ENCODE data around the gene OR4C5.
"Not testable (repeated sequence)": the region's sequence is repeated elsewhere in the genome, so short reads cannot be mapped to it uniquely, and the experiment has no call there.

OR4C5 gene

DNA sequence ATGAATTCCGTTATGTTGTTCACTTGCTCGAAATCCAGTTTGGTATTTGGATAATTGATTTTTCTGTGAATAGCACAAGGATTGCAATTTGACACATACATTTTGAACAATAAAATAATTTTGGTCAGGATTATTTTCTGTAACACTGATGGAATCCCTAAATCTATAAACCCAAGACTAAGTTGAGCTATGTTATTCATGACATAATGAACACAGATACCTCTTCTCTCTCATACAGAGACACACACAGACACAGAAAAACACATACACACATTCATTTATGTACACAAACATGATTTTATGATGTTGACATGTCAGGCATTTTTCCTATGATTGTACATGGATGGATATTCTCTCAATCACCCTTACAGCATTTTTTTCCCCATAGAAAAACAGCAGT, at the start of gene OR4C5:
TSS of gene OR4C5 (minus strand) at position 101 of the 400 bp plus-strand sequence. CDS start at position 101, 0 bp downstream.
- DNase-seq: no peak

DNA sequence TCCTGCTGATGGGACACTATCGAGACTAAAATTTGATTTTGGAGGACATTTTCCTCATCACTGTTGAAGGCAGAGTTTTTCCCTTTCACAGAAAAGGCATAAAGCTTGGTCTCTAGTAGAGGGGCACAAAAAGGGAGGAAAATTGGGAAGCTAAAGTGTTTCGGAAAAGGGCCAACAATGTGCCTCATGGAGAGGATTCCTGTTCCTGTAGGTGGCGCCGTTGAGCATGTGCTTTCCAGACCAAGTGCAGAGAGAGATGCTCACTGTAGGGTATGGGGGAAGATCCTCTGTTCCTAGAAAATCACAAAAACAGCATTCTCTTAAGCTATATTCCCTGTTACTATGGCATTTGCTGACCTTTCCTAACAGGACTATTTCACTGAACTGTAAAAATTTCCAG, 18.4 kb upstream of the OR4C5 start:
- no peak for DNase-seq

DNA sequence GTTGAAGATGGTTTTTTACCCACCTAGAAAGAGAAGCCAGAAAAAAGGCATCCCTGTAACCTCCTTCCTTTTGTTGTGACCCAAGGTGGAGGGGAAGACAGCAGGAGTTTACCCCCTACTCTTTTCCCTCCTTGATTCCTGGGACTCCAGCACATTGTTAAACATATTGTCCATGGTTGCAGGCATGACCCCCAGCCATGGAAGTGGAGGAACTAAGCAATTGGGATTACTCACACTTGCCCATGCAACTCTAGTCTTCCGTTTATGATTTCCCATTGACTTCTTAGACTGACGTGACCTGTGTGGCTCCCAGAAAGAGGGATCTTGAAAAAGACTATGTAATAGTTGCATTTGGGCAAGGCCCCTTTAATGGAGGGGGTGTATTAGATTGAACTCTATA, 17.9 kb upstream of the OR4C5 start:
- not testable (repeated sequence) for DNase-seq

DNA sequence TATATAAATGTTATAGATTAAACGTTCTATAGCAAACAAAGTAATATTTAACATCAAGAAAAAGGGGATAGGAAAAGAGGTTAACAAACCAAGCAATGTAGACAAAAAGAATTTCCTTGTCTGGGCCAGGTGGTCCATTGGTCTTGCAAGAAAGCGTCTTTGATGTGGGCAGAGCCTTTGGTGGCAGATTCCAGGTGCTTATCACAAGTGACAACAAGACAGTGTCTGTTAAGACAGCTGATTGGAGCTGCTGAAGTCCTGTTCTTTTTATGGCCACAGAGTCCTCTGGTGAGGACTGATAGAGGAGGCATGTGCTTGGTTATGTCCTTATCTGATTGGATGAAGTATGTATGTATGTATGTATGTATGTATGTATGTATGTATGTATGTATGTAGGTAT, 5.0 kb downstream of the OR4C5 start:
- not testable (repeated sequence) for DNase-seq

DNA sequence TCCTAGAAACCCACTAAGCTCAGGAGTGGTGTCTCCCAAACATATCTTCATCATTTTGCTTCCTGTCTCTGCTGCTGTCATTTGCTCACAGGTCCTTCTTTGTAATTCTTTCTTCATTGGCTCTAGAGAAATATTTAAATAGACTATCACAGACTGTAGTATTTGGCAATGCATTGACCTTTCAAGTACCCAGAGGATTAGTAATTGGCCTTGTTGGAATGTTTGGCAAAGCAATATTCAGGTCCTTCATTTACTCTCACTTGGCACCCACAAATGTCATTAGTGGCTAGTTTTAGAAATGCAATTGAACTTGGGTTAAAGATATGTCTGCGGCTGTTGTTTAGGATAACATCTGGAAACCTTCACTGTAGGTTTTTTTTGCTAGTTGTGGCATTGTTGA, 11.6 kb downstream of the OR4C5 start:
- DNase-seq: no peak

DNA sequence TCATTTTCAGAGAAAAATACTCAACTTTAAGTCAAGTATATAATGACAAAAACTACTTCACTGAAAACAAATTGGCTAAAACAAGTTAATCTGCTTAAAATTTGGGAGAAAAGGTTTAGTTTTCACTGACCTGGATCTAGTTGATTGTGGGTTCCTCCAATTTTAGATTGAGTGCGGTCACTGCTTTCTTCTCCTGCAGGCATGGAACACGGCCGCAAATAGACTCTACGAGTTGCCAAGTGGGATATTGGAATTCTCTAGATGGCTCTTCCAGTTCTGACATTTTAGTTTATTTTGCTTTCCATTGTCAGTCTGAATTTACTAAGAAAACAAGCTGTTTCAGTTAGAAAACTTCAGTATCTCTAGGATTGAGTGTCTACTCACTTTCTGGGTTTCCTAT, 12.3 kb downstream of the OR4C5 start:
- no peak for DNase-seq

DNA sequence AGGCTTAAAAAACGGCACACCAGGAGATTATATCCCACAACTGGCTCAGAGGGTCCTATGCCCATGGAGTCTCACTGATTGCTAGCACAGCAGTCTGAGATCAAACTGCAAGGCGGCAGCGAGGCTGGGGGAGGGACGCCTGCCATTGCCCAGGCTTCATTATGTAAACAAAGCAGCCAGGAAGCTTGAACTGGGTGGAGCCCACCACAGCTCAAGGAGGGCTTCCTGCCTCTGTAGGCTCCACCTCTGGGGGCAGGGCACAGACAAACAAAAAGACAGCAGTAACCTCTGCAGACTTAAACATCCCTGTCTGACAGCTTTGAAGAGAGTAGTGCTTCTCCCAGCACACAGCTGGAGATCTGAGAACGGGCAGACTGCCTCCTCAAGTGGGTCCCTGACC, 20.0 kb downstream of the OR4C5 start:
- DNase-seq: not testable (repeated sequence)

DNA sequence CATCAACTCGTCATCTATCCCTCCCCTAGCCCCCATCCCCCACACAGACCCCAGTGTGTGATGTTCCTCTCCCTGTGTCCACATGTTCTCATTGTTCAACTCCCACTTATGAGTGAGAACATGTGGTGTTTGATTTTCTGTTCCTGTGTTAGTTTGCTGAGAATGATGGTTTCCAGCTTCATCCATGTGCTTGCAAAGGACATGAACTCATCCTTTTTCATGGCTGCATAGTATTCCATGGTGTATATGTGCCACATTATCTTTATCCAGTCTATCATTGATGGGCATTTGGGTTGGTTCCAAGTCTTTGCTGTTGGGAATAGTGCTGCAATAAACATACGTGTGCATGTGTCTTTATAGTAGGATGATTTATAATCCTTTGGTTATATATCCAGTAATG, 23.8 kb downstream of the OR4C5 start:
- not testable (repeated sequence) for DNase-seq

DNA sequence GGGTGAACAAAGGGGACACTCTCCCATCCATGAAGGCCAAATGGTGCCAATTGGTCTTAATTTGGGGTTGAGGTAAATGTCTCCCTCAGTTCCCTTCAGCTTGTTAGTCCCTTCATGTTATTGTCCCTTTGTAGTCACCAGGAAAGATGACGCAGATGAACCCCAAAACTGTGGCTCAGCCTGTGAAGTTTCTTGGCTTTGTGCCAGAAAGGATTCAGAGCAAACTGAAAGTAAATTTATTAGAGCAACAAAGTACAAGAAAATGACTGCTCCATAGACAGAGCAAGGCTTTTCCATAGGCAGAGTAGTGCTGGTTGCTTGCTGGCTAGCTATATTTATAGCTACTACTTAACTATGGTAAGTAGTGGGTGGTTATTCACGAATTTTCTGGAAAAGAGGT, 24.8 kb downstream of the OR4C5 start:
- DNase-seq: no peak

DNA sequence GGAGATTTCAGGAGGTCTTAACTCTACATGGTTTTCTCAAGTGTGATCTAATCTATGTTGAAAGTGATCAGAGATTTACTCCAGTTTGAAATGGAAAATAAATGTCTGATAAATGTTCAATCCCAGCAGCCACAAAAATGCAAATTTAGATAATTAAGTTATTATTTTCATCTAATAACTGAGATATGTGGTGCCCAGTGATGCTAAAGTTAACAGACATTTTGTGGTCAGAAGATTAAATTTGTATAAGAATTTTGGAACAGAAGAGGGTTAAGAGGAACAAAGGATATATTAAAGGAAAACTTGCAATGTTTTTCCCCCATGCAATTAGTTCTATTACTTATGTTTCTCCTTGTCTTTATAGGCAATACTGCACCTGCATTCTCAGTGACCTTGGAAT, 41.6 kb downstream of the OR4C5 start, which contains the start of gene OR4C3:
TSS of gene OR4C3 (plus strand) at position 301 of the 400 bp plus-strand sequence. CDS start 102 bp downstream, outside the sequence.
- not testable (repeated sequence) for DNase-seq

DNA sequence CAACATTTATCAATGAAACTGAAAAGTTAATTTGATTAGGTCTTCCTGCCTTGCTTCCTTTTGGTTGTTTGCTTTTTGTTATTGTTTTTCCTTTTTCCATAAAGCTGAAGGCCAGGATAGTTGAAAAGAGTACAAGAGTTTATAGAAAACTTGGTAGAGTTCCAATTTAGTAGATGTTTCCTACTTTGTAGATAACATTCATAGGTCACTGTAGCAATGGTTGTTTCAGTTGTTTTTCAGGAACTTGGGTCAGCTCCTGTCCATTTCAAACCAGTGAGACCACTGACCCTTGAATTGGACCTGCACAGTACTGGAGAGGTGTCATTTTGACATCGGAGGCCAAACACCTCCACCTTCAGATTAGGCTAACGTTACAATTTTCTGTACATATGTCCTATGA, 46.5 kb downstream of the OR4C5 start:
- DNase-seq: not testable (repeated sequence)
